Right hindlimb (tissue), 1 donor: Measurements from ENCODE around the gene ZNF160.
"Not testable (repeated sequence)": the region's sequence is repeated elsewhere in the genome, so short reads cannot be mapped to it uniquely, and the experiment has no call there.

Experiments used
- DNase-seq: peaks from one replicate; pipeline ENCODE4 v3.0.0-alpha.2; 2018

The ZNF160 gene

GRCh38 chr19:53091413-53092254 is 11.6 kb downstream of the ZNF160 start:
- no peak for DNase-seq

- no peak for DNase-seq
Measured at GRCh38 chr19:53088091-53088490, 15.1 kb downstream of the ZNF160 start.

- peak; percentile 70 for DNase-seq
Measured at GRCh38 chr19:53086949-53087348, 16.3 kb downstream of the ZNF160 start.

DNA sequence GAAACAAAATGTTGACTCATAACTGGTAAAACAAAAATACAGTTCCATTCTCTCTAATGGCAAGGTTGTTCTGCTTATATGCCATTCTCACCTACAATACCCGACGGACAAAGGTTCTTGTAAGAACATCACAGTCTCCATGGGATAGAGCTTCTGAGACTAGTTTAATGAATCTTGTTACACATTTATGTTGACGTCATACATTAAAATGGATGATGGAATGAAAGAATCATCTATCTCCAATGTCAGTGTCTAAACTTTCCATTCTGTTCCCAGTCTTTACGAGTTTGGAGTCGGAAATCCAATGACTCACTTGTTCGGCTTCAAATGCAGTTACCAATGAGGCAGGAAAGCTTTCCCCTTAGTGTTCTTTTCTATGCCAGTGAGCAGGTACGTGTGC is 17.7 kb downstream of the ZNF160 start:
- DNase-seq, result no peak

GRCh38 chr19:53082929-53083328 is 20.3 kb downstream of the ZNF160 start:
- no peak for DNase-seq

GRCh38 chr19:53079313-53079924 is 23.8 kb downstream of the ZNF160 start:
- DNase-seq, result no peak

DNA sequence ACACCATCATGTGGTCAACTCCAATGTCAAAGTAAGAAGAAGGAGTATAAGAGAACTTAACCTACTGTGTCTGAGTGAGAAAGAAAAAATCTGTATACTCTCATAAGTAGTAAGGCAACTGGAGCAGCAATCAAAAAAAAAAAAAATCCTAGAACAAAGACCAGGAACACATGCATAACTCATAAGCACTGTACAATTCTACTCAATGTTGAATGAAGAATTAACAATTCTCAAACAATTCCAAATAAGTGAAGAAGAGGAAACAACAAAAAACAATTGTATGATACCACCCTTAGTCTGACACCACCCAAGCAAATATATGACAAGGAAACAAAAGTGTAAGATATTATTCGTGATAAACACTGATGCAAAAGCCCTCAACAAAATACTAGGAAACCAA is 24.6 kb downstream of the ZNF160 start:
- no peak for DNase-seq

GRCh38 chr19:53076984-53077383 is 26.2 kb downstream of the ZNF160 start:
- peak; percentile 65 for DNase-seq

GRCh38 chr19:53068834-53069233 is 34.4 kb downstream of the ZNF160 start:
- DNase-seq, result no peak

GRCh38 chr19:53068199-53068598 is 35.0 kb downstream of the ZNF160 start:
- no peak for DNase-seq

DNA sequence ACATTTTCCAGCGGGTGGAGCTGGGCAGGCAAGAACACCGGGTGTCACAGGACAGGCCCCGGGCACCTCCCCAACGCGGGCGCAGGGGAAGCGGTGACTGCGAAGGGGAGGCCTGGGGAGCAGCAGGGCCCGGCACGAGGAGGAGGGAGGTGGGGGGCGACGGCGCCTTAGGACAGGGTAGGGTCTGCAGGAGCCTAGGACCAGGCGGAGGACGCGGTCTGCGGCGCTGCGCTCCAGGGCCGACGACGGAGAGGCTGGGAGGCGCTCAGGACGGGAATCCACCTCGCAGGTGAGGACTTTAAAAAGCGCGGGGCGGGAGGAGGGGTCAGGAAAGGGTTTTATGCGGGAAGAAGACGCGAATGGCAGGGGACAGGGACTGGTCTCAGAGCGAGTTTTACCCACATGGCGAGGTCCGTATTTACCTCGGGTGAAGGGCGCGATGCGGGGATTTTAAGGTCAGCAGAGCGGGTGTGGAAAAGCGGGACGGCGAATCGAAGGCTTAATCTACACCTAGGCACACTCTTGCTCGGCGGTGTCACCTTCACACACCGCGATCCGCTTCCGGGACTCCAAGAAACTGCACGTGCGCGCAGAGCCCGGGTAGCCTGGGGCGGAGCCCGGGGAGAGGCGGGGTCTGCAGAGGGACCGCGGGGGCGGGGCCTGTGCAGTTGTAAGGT is 45.2 kb downstream of the ZNF160 start:
- DNase-seq, result no peak

GRCh38 chr19:53055117-53055516 is 48.1 kb downstream of the ZNF160 start:
- no peak for DNase-seq

- no peak for DNase-seq
Measured at GRCh38 chr19:53047379-53047778, 55.8 kb downstream of the ZNF160 start.

GRCh38 chr19:53045536-53045935 is 57.7 kb downstream of the ZNF160 start:
- DNase-seq, result no peak

GRCh38 chr19:53041366-53041765 is 61.9 kb downstream of the ZNF160 start:
- no peak for DNase-seq

DNA sequence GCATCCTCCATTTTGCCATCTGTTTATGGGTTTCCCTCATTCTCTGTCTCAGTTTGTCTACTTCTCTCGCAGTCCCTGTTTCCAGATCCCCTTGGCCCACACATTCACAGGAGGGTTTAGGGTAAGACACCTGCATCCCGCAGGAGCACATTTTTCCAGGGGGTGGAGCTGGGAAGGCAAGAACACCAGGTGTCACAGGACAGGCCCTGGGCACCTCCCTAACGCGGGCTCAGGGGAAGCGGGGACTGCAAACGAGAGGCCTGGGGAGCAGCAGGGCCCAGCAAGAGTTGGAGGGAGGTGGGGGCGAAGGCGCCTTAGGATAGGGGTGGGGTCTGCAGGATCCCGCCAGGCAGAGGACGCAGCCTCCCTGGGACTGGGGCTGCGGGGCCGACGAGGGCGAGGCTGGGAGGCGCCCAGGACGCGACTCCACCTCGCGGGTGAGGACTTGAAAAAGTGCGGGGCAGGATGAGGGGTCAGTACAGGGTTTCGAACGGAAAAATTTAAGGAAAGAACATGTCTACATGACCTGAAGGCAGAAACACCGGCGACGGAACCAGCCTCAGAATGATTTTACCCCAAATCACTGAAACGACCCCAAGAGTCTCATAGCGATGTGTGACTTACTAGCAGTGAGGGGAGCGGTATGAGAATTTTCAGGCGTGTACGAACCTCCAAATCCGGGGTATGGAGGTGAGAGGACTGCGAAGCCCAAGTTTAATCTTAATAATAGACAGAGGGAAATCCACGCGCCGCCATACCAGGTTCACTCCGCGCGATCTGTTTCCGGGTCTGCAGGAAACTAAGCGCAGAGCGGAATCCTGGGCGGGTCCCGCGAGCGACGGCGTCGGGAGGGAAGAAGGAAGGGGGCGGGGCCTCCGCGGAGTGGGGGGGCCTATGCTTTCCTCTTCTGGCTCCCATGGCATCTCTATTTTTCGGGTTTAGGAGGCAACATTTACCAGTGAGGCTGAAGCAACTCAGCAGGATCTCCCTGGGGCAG is 65.8 kb downstream of the ZNF160 start:
- peak; percentile 51 for DNase-seq

DNA sequence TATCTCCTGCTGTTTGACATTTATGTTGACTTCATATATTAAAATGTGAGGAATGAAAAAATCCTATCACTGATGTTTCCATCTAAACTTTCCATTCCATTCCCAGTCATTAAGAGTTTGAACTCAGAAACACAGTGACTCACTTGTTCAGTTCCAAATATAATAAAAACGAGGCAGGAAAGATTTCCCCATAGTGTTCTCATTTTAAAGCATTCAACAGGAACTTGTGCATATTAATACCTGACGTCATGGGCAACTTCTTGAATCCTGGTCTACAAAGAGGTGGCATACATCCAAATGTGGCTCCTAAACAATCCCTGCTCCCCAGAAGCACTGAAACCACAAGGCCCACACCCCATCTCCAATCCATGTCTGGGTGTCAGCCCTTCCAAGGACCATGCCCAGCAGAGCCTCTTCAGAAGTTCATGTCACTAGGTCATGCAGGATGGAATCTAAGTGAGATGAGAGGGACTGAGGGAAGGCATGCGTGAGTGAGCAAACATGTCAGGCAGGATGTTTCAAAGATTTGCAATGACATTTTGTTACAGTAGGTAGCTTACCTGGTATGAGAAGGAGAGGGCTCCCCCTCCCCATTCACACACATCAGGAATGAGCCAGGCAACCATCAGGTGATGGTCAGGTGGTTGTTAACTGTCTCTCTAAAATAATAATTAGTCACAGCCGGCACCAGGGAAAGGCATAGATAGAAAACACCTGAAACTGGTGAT is 68.1 kb downstream of the ZNF160 start:
- no peak for DNase-seq

GRCh38 chr19:53034054-53034453 is 69.2 kb downstream of the ZNF160 start:
- DNase-seq, result no peak

- not testable (repeated sequence) for DNase-seq
Measured at GRCh38 chr19:53028306-53028705, 74.9 kb downstream of the ZNF160 start.

- no peak for DNase-seq
Measured at GRCh38 chr19:53019684-53020083, 83.5 kb downstream of the ZNF160 start.
